Glutamatergic neuron (in vitro differentiated cells): ENCODE measurements around the gene CHERP. TPM values are rescaled to one million over a fixed set of nuclear protein-coding genes. Genes with fewer than 3 reads are reported as not detected.
"Not testable (repeated sequence)": the region's sequence is repeated elsewhere in the genome, so short reads cannot be mapped to it uniquely, and the experiment has no call there.

Source experiments
- DNase-seq: peaks from one replicate; pipeline ENCODE4 v3.0.0; 2022
- H3K27ac Mint-ChIP-seq: one replicate; pipeline ENCODE4 v1.8.0; 2020; ENCODE audit warnings: mild to moderate bottlenecking, mixed read lengths, inconsistent platforms; ENCODE audit not compliant: unreplicated experiment
- H3K27me3 Mint-ChIP-seq: one replicate; pipeline ENCODE4 v1.8.0; 2020; ENCODE audit warnings: mild to moderate bottlenecking, moderate library complexity, mixed read lengths, inconsistent platforms; ENCODE audit not compliant: unreplicated experiment
- H3K36me3 Mint-ChIP-seq: one replicate; pipeline ENCODE4 v1.8.0; 2020; ENCODE audit warnings: mild to moderate bottlenecking, mixed read lengths, inconsistent platforms; ENCODE audit not compliant: unreplicated experiment
- H3K4me1 Mint-ChIP-seq: one replicate; pipeline ENCODE4 v1.8.0; 2020; ENCODE audit warnings: mild to moderate bottlenecking, low read depth, mixed read lengths, inconsistent platforms; ENCODE audit not compliant: unreplicated experiment
- H3K4me3 Mint-ChIP-seq: one replicate; pipeline ENCODE4 v1.8.0; 2020; ENCODE audit warnings: mild to moderate bottlenecking, mixed read lengths, inconsistent platforms; ENCODE audit not compliant: unreplicated experiment
- H3K9me3 Mint-ChIP-seq: one replicate; pipeline ENCODE4 v1.8.0; 2020; ENCODE audit warnings: mild to moderate bottlenecking, moderate library complexity, mixed read lengths, inconsistent platforms; ENCODE audit not compliant: unreplicated experiment
- total RNA-seq: library from RNA; stranded (reverse); fragmentation: NEBNext Ultra II Directional; extraction: Animal tissue kit (Norgen Biotek cat#: 25700); gene quantifications from one replicate; pipeline ENCODE4 v1.2.1, GENCODE V29; 2021; ENCODE audit not compliant: unreplicated experiment
- TF ChIP-seq, protein P1 (sequence below): fragments of 200-600 bp; sonication (generic); IDR thresholded peaks from one replicate; pipeline ENCODE4 v1.5.0; 2021; ENCODE audit not compliant: partially characterized antibody, unreplicated experiment

Gene CHERP
- total RNA-seq, 1 donor from 2014 or later = 50.7 TPM

DNA sequence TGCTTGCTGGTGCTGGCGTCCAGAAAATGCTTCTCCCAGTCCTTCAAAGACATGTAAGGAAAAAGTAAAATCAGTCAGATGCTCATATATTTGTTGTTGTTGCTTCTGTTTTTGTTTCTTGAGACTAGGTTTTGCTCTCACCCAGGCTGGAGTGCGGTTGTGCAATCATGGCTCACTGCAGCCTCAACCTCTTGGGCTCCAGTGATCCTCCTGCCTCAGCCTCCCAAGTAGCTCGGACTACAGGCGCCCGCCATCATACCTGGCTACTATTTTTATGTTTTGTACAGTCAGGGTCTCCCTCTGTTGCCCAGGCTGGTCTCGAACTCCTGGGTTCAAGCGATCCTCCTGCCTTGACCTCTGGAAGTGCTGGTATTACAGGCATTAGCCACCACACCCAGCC lies 59.5 kb downstream of the CHERP start:
- TF ChIP-seq, protein P1, sequence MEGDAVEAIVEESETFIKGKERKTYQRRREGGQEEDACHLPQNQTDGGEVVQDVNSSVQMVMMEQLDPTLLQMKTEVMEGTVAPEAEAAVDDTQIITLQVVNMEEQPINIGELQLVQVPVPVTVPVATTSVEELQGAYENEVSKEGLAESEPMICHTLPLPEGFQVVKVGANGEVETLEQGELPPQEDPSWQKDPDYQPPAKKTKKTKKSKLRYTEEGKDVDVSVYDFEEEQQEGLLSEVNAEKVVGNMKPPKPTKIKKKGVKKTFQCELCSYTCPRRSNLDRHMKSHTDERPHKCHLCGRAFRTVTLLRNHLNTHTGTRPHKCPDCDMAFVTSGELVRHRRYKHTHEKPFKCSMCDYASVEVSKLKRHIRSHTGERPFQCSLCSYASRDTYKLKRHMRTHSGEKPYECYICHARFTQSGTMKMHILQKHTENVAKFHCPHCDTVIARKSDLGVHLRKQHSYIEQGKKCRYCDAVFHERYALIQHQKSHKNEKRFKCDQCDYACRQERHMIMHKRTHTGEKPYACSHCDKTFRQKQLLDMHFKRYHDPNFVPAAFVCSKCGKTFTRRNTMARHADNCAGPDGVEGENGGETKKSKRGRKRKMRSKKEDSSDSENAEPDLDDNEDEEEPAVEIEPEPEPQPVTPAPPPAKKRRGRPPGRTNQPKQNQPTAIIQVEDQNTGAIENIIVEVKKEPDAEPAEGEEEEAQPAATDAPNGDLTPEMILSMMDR = no peak
- no peaks in the 10 kb centered on the region for H3K27me3 Mint-ChIP-seq
- no peaks in the 10 kb centered on the region for H3K9me3 Mint-ChIP-seq
- no peaks in the 10 kb centered on the region for H3K4me1 Mint-ChIP-seq
- H3K27ac Mint-ChIP-seq = no peak overlapping the region
- H3K36me3 Mint-ChIP-seq = no peaks in the 10 kb centered on the region
- DNase-seq = no peak
- no peak overlapping the region for H3K4me3 Mint-ChIP-seq

DNA sequence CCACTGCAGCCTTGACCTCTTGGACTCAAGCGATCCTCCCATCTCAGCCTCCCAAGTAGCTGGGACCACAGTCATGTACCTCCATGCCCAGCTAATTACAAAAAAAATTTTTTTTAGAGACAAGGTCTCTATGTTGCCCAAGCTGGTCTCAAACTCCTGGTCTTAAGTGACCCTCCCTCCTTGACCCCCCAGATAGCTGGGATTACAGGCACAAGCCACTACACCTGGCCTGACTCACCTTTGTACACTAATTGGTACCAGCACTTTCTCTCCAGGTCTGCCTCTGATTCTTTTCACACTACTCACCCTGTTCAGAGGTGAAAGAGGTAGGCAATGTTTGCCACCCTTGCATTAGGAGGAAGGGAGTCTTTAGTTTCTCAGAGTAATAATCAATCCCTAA lies 64.9 kb downstream of the CHERP start:
- no peaks in the 10 kb centered on the region for H3K4me1 Mint-ChIP-seq

DNA sequence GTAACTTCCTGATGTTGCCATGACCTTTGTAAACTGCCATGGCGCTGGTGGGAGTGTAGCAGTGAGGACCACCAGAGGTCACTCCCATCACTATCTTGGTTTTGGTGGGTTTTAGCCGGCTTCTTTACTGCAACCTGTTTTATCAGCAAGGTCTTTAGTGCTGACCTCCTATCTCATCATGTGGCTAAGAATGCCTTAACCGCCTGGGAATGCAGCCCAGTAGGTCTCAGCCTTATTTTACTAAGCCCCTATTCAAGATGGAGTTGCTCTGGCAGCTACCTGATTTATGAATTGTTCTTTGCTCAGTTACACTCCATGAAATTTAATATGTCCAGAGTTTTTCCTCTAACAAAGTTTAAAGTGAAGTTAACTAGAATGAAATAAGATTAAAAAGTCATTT lies 65.8 kb downstream of the CHERP start:
- no peak overlapping the region for H3K4me3 Mint-ChIP-seq
- H3K36me3 Mint-ChIP-seq = no peaks in the 10 kb centered on the region
- H3K27me3 Mint-ChIP-seq = peaks cover 2% of the 10 kb centered on the region
- H3K9me3 Mint-ChIP-seq = no peaks in the 10 kb centered on the region
- H3K27ac Mint-ChIP-seq = no peak overlapping the region
- no peaks in the 10 kb centered on the region for H3K4me1 Mint-ChIP-seq
- no peak for DNase-seq
- TF ChIP-seq, protein P1 = no peak

More for the DNA sequence above, 64.9 kb downstream of the CHERP start:
- Mint-ChIP-seq H3K9me3 (no peaks in the 10 kb centered on the region), H3K4me3 (no peak overlapping the region), H3K36me3 (no peaks in the 10 kb centered on the region), H3K27me3 (no peaks in the 10 kb centered on the region), H3K27ac (no peak overlapping the region)
- TF ChIP-seq, protein P1 = no peak
- no peak for DNase-seq

DNA sequence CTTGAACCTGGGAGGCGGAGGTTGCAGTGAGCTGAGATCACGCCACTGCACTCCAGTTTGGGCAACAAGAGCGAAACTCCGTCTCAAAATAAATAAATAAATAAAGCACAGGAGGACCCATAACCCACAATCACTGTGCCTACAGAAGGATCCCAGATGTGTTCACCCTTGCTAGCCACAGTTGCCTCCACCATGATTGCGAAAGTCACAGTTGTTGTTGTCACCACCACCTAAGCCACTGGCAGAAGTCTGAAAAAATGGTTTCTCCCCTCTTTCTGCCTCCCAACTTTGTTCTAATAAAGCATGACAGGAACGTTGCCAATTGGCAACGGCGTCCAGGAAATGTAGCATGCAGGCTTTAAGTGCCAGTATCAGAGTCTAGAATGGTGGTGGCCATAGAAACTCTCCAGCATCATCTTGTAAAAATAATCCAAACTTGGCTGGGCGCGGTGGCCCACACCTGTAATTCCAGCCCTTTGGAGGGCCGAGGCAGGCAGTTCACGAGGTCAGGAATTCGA lies 68.3 kb downstream of the CHERP start:
- Mint-ChIP-seq H3K27me3 (peaks cover 11% of the 10 kb centered on the region), H3K9me3 (peaks cover 7% of the 10 kb centered on the region), H3K4me1 (peaks cover 13% of the 10 kb centered on the region), H3K4me3 (no peak overlapping the region), H3K36me3 (no peaks in the 10 kb centered on the region), H3K27ac (no peak overlapping the region)
- TF ChIP-seq, protein P1 = no peak
- DNase-seq = no peak

DNA sequence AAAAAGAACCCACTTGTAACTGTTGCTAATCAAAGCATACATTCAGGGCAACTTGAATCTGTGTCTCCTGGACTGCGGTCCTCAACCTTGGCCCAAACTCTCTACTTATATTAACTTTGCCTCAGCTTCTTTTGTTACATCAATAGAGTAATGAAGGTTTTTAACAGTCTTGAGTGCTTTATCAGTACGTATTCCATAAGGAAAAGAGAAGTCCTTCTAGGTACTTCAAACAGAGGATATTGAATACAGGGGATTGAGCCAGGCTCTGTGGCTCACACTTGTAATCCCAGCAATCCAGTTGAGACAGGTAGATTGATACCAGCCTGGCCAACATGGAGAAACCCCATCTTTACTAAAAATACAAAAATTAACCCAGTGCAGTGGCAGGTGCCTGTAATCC lies 69.2 kb downstream of the CHERP start:
- H3K27ac Mint-ChIP-seq = no peak overlapping the region
- peaks cover 13% of the 10 kb centered on the region for H3K27me3 Mint-ChIP-seq
- TF ChIP-seq, protein P1 = no peak
- no peak for DNase-seq
- no peaks in the 10 kb centered on the region for H3K36me3 Mint-ChIP-seq
- peaks cover 19% of the 10 kb centered on the region for H3K4me1 Mint-ChIP-seq
- peak overlapping the region; percentile 52 for H3K4me3 Mint-ChIP-seq
- H3K9me3 Mint-ChIP-seq = peaks cover 7% of the 10 kb centered on the region

DNA sequence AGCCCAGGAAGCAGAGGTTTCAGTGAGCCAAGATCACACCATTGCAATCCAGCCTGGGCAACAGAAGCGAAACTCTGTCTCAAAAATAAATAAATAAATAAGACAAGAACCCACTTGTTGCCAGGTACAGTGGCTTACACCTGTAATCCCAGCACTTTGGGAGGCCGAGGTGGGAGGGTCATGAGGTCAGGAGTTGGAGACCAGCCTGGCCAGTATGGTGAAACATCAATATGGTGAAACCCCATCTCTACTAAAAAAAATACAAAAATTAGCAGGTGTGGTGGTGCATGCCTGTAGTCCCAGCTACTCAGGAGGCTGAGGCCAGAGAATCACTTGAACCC lies 69.7 kb downstream of the CHERP start:
- not testable (repeated sequence) for H3K9me3 Mint-ChIP-seq, DNase-seq, H3K36me3 Mint-ChIP-seq, H3K27ac Mint-ChIP-seq
- Mint-ChIP-seq H3K27me3 (peaks cover 16% of the 10 kb centered on the region), H3K4me1 (peaks cover 23% of the 10 kb centered on the region), H3K4me3 (peak overlapping the region; percentile 77)
